ENCODE results near the gene TRIM45. TPM values are rescaled to one million over a fixed set of nuclear protein-coding genes. Genes with fewer than 3 reads are reported as not detected.

TRIM45 gene
- total RNA-seq, 1 experiment from 2014 or later: 11.7 TPM

DNA sequence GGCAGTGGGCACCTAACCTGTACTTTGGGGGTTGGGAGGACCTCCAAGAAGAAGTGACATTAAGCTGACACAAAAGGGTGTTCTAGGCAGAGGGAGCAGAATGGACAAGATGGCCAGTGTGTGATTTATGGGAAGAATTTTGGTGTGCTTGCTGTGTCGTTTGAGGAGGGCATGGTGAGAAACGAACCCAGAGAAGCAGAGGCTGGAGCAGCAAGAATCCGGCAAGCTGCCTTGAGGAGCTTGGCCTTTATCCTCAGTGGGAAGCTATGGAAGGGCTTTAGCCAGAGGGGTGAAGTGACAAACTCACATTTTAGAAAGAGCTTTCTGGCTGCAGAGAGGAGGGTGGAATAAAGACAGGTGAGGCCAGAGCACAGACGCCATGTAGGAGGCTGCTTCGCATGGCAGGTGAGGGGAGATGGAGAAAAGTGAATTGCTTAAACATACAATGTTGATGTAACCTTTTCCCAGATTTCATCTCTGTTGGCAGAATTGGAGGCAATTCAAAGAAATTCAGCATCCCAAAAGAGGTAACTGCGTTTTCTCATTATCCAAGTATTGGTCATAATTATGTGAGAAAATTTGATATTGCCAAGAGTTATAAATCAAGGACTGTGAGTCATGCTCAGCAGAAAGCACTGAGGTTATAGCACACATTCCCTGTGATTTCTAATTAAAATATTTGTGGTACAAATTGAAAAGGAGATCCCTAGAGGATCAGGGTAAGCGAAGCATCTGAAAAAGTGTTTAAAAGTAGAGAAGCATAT, 26.5 kb downstream of the TRIM45 start:
- TF ChIP-seq, protein P1, sequence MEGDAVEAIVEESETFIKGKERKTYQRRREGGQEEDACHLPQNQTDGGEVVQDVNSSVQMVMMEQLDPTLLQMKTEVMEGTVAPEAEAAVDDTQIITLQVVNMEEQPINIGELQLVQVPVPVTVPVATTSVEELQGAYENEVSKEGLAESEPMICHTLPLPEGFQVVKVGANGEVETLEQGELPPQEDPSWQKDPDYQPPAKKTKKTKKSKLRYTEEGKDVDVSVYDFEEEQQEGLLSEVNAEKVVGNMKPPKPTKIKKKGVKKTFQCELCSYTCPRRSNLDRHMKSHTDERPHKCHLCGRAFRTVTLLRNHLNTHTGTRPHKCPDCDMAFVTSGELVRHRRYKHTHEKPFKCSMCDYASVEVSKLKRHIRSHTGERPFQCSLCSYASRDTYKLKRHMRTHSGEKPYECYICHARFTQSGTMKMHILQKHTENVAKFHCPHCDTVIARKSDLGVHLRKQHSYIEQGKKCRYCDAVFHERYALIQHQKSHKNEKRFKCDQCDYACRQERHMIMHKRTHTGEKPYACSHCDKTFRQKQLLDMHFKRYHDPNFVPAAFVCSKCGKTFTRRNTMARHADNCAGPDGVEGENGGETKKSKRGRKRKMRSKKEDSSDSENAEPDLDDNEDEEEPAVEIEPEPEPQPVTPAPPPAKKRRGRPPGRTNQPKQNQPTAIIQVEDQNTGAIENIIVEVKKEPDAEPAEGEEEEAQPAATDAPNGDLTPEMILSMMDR (conservative IDR thresholded peaks at IDR 0.05): no peak
- no peak overlapping the region for H4K5ac ChIP-seq (ENCODE audit: insufficient read length, low read depth, low read length)
- no peak overlapping the region for H2AK5ac ChIP-seq (ENCODE audit: insufficient read length, low read length)
- no peak overlapping the region for H3K18ac ChIP-seq (ENCODE audit: insufficient read length, low read depth, low read length)
- no peak overlapping the region for H3K4me2 ChIP-seq (ENCODE audit: insufficient read depth, insufficient read length, low read length)
- no peaks in the 10 kb centered on the region for H4K20me1 ChIP-seq (ENCODE audit: control insufficient read depth, insufficient read depth, insufficient read length)
- H3K27me3 Mint-ChIP-seq (ENCODE audit: low read depth): no peaks in the 10 kb centered on the region
- H2AFZ ChIP-seq (ENCODE audit: low read length): no peak overlapping the region
- H2BK15ac ChIP-seq (ENCODE audit: low read depth, low read length): no peak overlapping the region
- no peaks in the 10 kb centered on the region for H3K27me3 ChIP-seq (ENCODE audit: insufficient read depth, low read length)
- no peak overlapping the region for H2BK20ac ChIP-seq (ENCODE audit: low read depth, low read length, poor library complexity, severe bottlenecking)
- peaks cover 4% of the 10 kb centered on the region; the same call in 1 of the 2 replicates for H3K4me1 ChIP-seq (ENCODE audit: insufficient read depth, low read length)
- H4K91ac ChIP-seq (ENCODE audit: insufficient read length, low read depth, low read length): peak overlapping the region; percentile 71
- H3K4me1 Mint-ChIP-seq: peaks cover 18 to 23% of the 10 kb centered on the region in 2 experiments
- H3K9ac ChIP-seq (ENCODE audit: extremely low read depth, insufficient read length, low read length): no peak overlapping the region
- no peaks in the 10 kb centered on the region for H3K79me1 ChIP-seq (ENCODE audit: insufficient read depth, low read depth, low read length, poor library complexity, severe bottlenecking)
- no peak for DNase-seq
- H3K9me3 Mint-ChIP-seq: no peaks in the 10 kb centered on the region
- H3K27ac ChIP-seq (ENCODE audit: insufficient read length, low read depth, low read length): no peak overlapping the region
- H3T11ph ChIP-seq (ENCODE audit: low read length): no peak overlapping the region
- H3K79me2 ChIP-seq (ENCODE audit: insufficient read depth, low read length): no peaks in the 10 kb centered on the region
- 100% methylated on average over 1 of the region's 7 CpGs for WGBS (ENCODE audit: extremely low coverage, insufficient read length, low lambda C conversion rate)
- H3K4ac ChIP-seq (ENCODE audit: low read depth, low read length): no peak overlapping the region; the same call in 1 of the 2 replicates
- peaks cover 37 to 92% (median 76%) of the 10 kb centered on the region in 3 experiments; a peak in 6 of 7 replicates for H3K36me3 Mint-ChIP-seq (ENCODE audit: insufficient read depth in 1 of 3, low read depth in 3 of 3)
- no peak overlapping the region; a peak in 1 of 5 replicates for H3K4me3 Mint-ChIP-seq
- no peak overlapping the region for H2BK5ac ChIP-seq (ENCODE audit: insufficient read length, low read length)
- H3K23ac ChIP-seq (ENCODE audit: insufficient read length, low read depth, low read length): no peak overlapping the region
- H3K14ac ChIP-seq (ENCODE audit: insufficient read depth, low read length): no peak overlapping the region
- peak overlapping the region in 1 of 3 experiments; percentile 1; a peak in 2 of 7 replicates for H3K27ac Mint-ChIP-seq
- no peak overlapping the region for H2BK120ac ChIP-seq (ENCODE audit: low read depth, low read length, poor library complexity, severe bottlenecking)
- no peaks in the 10 kb centered on the region for H3K23me2 ChIP-seq (ENCODE audit: insufficient read length, low read depth, low read length, poor library complexity, severe bottlenecking)
- H2BK12ac ChIP-seq (ENCODE audit: insufficient read length, low read depth, low read length): no peak overlapping the region
- no peak overlapping the region for H4K8ac ChIP-seq (replicated peaks; ENCODE audit: insufficient read length, low read depth, low read length)
- no peaks in the 10 kb centered on the region for H3K9me3 ChIP-seq (ENCODE audit: control insufficient read depth, low read depth, low read length)
- no peak overlapping the region for H3K56ac ChIP-seq (ENCODE audit: insufficient read length, low read depth, low read length)

All from H9 (cell line).